ENCODE data around the gene DCLK1. TPM values are rescaled to one million over a fixed set of nuclear protein-coding genes. Genes with fewer than 3 reads are reported as not detected.

Gene DCLK1
- total RNA-seq, 1 experiment from 2014 or later: 36.2 TPM

DNA sequence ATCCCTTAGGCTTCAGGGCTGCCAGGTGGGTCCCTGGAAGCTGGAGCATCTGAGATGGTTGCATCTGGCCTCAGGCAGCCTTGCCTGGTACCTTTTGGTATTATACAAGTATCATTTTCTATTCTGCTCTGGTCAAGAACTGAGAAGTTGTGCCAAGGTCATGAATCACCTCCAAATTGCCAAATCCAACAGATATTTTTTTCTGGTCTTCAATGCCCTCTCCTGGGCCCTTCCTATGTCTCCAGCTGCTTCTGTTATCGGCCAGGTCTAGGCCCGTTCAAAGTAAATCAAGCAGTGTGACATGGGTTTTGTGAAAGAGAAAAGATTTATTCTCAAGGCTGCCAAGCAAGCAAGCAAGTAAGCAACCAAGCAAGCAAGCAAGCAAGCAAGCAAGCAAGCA lies 383.6 kb downstream of the DCLK1 start:
- TF ChIP-seq CTCF (conservative IDR thresholded peaks at IDR 0.05): no peak

More for the DNA sequence above, 383.6 kb downstream of the DCLK1 start:
- no peaks in the 10 kb centered on the region for H4K20me1 ChIP-seq (ENCODE audit: control insufficient read depth, insufficient read depth, insufficient read length)
- no peak overlapping the region for H3K9ac ChIP-seq (ENCODE audit: extremely low read depth, insufficient read length, low read length)
- Mint-ChIP-seq H3K36me3 (ENCODE audit: insufficient read depth in 1 of 3, low read depth in 3 of 3) (peaks cover 16 to 42% (median 18%) of the 10 kb centered on the region in 3 experiments), H3K4me3 (no peak overlapping the region), H3K9me3 (peaks cover 35 to 42% of the 10 kb centered on the region in 2 experiments), H3K27me3 (ENCODE audit: low read depth) (no peaks in the 10 kb centered on the region; the same call in none of the 2 replicates), H3K4me1 (peaks cover 3 to 4% of the 10 kb centered on the region in 2 experiments; a peak in 2 of 4 replicates), H3K27ac (no peak overlapping the region)
- H3K4me1 ChIP-seq (ENCODE audit: insufficient read depth, low read length): no peaks in the 10 kb centered on the region
- no peak overlapping the region for H2BK5ac ChIP-seq (ENCODE audit: insufficient read length, low read length)
- H2BK12ac ChIP-seq (ENCODE audit: insufficient read length, low read depth, low read length): no peak overlapping the region
- H4K5ac ChIP-seq (ENCODE audit: insufficient read length, low read depth, low read length): no peak overlapping the region
- H3K56ac ChIP-seq (ENCODE audit: insufficient read length, low read depth, low read length): no peak overlapping the region
- no peak overlapping the region for H4K8ac ChIP-seq (replicated peaks; ENCODE audit: insufficient read length, low read depth, low read length)
- no peak overlapping the region for H2AFZ ChIP-seq (ENCODE audit: low read length)
- H3K9me3 ChIP-seq (ENCODE audit: control insufficient read depth, low read depth, low read length): no peaks in the 10 kb centered on the region
- no peaks in the 10 kb centered on the region for H3K79me1 ChIP-seq (ENCODE audit: insufficient read depth, low read depth, low read length, poor library complexity, severe bottlenecking)
- no peak overlapping the region for H3K23ac ChIP-seq (ENCODE audit: insufficient read length, low read depth, low read length)
- no peaks in the 10 kb centered on the region for H3K23me2 ChIP-seq (ENCODE audit: insufficient read length, low read depth, low read length, poor library complexity, severe bottlenecking)
- H3K4me2 ChIP-seq (ENCODE audit: insufficient read depth, insufficient read length, low read length): no peak overlapping the region
- H3T11ph ChIP-seq (ENCODE audit: low read length): no peak overlapping the region
- H2BK120ac ChIP-seq (ENCODE audit: low read depth, low read length, poor library complexity, severe bottlenecking): no peak overlapping the region
- no peak overlapping the region for H4K91ac ChIP-seq (ENCODE audit: insufficient read length, low read depth, low read length)
- no peak overlapping the region for H3K27ac ChIP-seq (ENCODE audit: insufficient read length, low read depth, low read length)
- no peaks in the 10 kb centered on the region for H3K79me2 ChIP-seq (ENCODE audit: insufficient read depth, low read length)
- no peak overlapping the region for H2AK5ac ChIP-seq (ENCODE audit: insufficient read length, low read length)
- H3K18ac ChIP-seq (ENCODE audit: insufficient read length, low read depth, low read length): no peak overlapping the region
- no peak overlapping the region for H2BK15ac ChIP-seq (ENCODE audit: low read depth, low read length)
- DNase-seq: no peak
- H3K27me3 ChIP-seq (ENCODE audit: insufficient read depth, low read length): no peaks in the 10 kb centered on the region
- no CpG with 5 or more reads among the region's 2 CpGs for WGBS (ENCODE audit: extremely low coverage, insufficient read length, low lambda C conversion rate)
- no peak overlapping the region for H3K4ac ChIP-seq (ENCODE audit: low read depth, low read length)
- no peak overlapping the region for H2BK20ac ChIP-seq (ENCODE audit: low read depth, low read length, poor library complexity, severe bottlenecking)
- H3K14ac ChIP-seq (ENCODE audit: insufficient read depth, low read length): no peak overlapping the region
